ENCODE data around the gene RAPGEFL1.

- TF ChIP-seq NFYB (IDR thresholded peaks at IDR 0.05; ENCODE audit: insufficient read depth, low read depth, low read length) (no peak), JUND (IDR thresholded peaks at IDR 0.05; ENCODE audit: low read depth, low read length) (no peak), POLR2A (IDR thresholded peaks at IDR 0.05; ENCODE audit: low read depth, low read length) (no peak), CTCF (IDR thresholded peaks at IDR 0.05 in 2 of 3, conservative IDR thresholded peaks at IDR 0.05 in 1 of 3; ENCODE audit: control insufficient read depth in 2 of 3, extremely low read depth in 1 of 3, insufficient read depth in 1 of 3, low read depth in 3 of 3, low read length in 3 of 3) (peak; percentile 69 to 78 (median 69))
These were observed 8.9 kb upstream of the RAPGEFL1 start for GRCh38 chr17:40168262-40168832.
